ENCODE results near the gene FAM81B.

Gene FAM81B

GRCh38 chr5:95471942-95472341 is 80.8 kb downstream of the FAM81B start:
- no peak for DNase-seq (ENCODE audit: low read depth)

GRCh38 chr5:95484421-95484820 is 93.3 kb downstream of the FAM81B start:
- no peak for DNase-seq (ENCODE audit: low read depth)

- DNase-seq (ENCODE audit: low read depth), result no peak
Measured at GRCh38 chr5:95486191-95486590, 95.0 kb downstream of the FAM81B start.

- DNase-seq (ENCODE audit: low read depth), result no peak
Measured at GRCh38 chr5:95487880-95488279, 96.7 kb downstream of the FAM81B start.
